Naive B cell (primary cell): ENCODE measurements around the gene OSBPL8. TPM values are rescaled to one million over a fixed set of nuclear protein-coding genes. Genes with fewer than 3 reads are reported as not detected.
"Not testable (repeated sequence)": the region's sequence is repeated elsewhere in the genome, so short reads cannot be mapped to it uniquely, and the experiment has no call there.

Experiments used
- ATAC-seq, 2 donors: fragments of 150-1000 bp; cut with Tn5 transposase; 2 replicates each; pipeline ENCODE4 v1.10.0; 2021; ENCODE audit warnings: low read depth in 2 of 2, mild to moderate bottlenecking in 2 of 2, moderate library complexity in 2 of 2
- DNase-seq: peaks from one replicate; pipeline ENCODE4 v3.0.0; 2022
- H3K27ac Mint-ChIP-seq, 6 donors: one replicate each; pipeline ENCODE4 v1.8.0; 2020 to 2022; ENCODE audit warnings: mild to moderate bottlenecking in 6 of 6, mixed read lengths in 6 of 6, moderate library complexity in 5 of 6, inconsistent platforms in 2 of 6
- H3K27me3 Mint-ChIP-seq, 3 donors: one replicate each; pipeline ENCODE4 v1.8.0; 2021 to 2022; ENCODE audit warnings: mixed read lengths in 3 of 3, mild to moderate bottlenecking in 1 of 3
- H3K36me3 Mint-ChIP-seq, 2 donors: one replicate each; pipeline ENCODE4 v1.8.0; 2020 to 2022; ENCODE audit warnings: mixed read lengths in 2 of 2, inconsistent platforms in 1 of 2, mild to moderate bottlenecking in 1 of 2
- H3K4me1 Mint-ChIP-seq, 3 donors: one replicate each; pipeline ENCODE4 v1.8.0; 2020 to 2022; ENCODE audit warnings: mixed read lengths in 3 of 3, inconsistent platforms in 1 of 3, mild to moderate bottlenecking in 1 of 3, moderate library complexity in 1 of 3
- H3K4me3 Mint-ChIP-seq, 8 donors: one replicate each; pipeline ENCODE4 v1.8.0; 2020 to 2022; ENCODE audit warnings: mild to moderate bottlenecking in 8 of 8, mixed read lengths in 8 of 8, moderate library complexity in 8 of 8, inconsistent platforms in 2 of 8
- H3K9me3 Mint-ChIP-seq, 7 donors: one replicate each; pipeline ENCODE4 v1.8.0; 2020 to 2022; ENCODE audit warnings: mixed read lengths in 7 of 7, mild to moderate bottlenecking in 5 of 7, inconsistent platforms in 2 of 7, moderate library complexity in 1 of 7
- polyA plus RNA-seq, 6 donors: library from polyadenylated mRNA; unstranded; fragments of 300-500 nt; fragmentation: Illumina TruSeq; gene quantifications; one replicate each; pipeline ENCODE4 v1.2.3, GENCODE V29; 2021; ENCODE audit warnings: low read depth in 6 of 6

OSBPL8 gene
- polyA plus RNA-seq, 6 donors from 2014 or later, result 90.1 to 140 (median 118) TPM

DNA sequence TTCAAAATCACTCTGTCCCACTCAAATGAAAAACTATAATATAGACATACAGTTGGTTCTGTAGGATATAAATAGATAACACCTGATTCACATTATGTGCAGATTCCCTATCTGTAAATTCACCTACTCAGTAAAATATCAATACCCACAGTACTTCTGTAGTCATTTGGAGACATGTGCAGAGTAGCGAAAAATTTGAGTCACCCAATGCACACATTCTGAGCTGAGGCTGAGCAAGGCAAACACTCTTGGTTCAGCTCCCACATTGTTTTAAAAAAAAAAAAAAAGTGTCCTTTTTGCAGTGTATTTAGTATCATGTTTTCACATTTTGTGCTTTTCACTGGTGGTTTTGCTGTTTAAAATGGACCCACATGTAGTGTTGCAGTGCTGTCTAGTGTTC lies 184.1 kb downstream of the OSBPL8 start:
- ATAC-seq (no peak), DNase-seq (no peak)
- Mint-ChIP-seq H3K27ac (no peak overlapping the region), H3K36me3 (peaks cover 17 to 40% of the 10 kb centered on the region in 2 donors), H3K4me3 (no peak overlapping the region), H3K9me3 (peaks cover 0 to 5% (median 0%) of the 10 kb centered on the region in 7 donors), H3K4me1 (no peaks in the 10 kb centered on the region), H3K27me3 (no peaks in the 10 kb centered on the region)

DNA sequence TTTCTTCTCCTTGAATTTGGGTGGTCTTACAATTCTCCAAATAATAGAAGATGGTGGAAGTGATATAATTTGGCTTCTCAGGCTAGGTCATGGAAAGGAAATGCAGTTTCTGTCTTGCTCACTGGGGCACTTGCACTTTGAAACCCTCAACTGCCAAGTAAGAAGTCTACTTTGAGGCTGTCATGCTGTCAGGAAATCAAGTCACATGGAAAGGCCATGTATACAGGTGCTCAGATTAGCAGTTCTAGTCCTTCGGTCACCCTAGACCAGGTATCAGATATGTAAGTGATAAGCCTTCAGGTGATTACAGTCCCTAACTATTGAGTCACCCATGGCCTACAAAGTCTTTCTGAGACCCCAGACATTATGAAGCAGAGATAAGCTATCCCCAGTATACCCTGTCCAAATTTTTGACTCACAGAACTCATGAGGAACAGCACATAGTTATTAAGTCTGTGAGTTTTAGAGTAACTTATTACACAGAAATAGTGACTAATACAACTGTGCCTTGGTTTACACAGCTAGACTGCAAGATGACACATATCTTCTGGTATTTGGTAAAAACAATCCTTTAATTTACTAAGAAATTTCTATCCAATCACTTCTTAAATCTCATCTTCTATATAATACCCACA lies 185.1 kb downstream of the OSBPL8 start:
- no peak for DNase-seq
- Mint-ChIP-seq H3K36me3 (peaks cover 17 to 49% of the 10 kb centered on the region in 2 donors), H3K4me1 (no peaks in the 10 kb centered on the region), H3K9me3 (peaks cover 0 to 5% (median 0%) of the 10 kb centered on the region in 7 donors), H3K27ac (no peak overlapping the region), H3K4me3 (no peak overlapping the region), H3K27me3 (no peaks in the 10 kb centered on the region)
- no peak for ATAC-seq

DNA sequence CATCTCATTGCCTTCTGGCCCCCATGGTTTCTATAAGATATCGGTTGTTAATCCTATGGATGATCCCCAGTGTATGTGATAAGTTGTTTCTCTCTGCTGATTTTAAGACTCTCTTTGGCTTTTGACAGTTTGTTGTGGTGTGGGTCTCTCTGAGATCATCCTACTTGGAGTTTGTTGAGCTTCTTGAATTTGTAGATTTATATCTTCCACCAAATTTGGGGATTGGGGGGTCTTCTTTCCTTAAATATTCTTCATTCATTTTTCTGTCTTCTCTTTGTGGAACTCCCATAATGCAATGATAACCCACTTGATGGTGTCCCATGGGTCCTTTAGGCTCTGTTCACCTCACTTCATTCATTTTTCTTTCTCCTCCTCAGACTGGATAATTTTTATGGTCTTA lies 191.3 kb downstream of the OSBPL8 start:
- Mint-ChIP-seq H3K36me3 (peaks cover 52 to 71% of the 10 kb centered on the region in 2 donors), H3K4me3 (no peak overlapping the region), H3K27me3 (no peaks in the 10 kb centered on the region), H3K9me3 (peaks cover 0 to 24% (median 11%) of the 10 kb centered on the region in 7 donors), H3K4me1 (peaks cover 0 to 4% (median 0%) of the 10 kb centered on the region in 3 donors), H3K27ac (peak overlapping the region in 2 of 6 donors; percentile 22 to 37)
- ATAC-seq (no peak), DNase-seq (no peak)

DNA sequence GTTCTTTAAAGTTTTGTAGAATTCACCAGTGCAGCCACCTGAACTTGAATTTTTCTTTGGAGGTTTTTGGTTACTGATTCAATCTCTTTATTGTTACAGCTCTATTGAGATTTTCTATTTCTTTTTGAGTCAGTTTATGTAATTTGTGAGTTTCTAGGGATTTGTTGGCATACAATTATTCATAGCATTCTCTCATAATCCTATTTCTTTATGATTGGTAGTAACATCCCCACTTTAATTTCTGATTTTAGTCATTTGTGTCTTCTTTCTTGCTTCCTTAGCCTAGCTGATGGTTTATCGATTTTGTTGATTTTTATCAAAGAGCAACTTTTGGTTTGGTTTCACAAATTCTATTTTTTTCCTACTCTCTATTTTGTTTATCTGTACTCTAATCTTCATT lies 193.4 kb downstream of the OSBPL8 start:
- Mint-ChIP-seq H3K27me3 (no peaks in the 10 kb centered on the region), H3K36me3 (peaks cover 57 to 71% of the 10 kb centered on the region in 2 donors), H3K4me1 (peaks cover 0 to 8% (median 0%) of the 10 kb centered on the region in 3 donors), H3K9me3 (peaks cover 0 to 24% (median 11%) of the 10 kb centered on the region in 7 donors), H3K27ac (no peak overlapping the region), H3K4me3 (no peak overlapping the region)
- no peak for ATAC-seq
- DNase-seq, result no peak

DNA sequence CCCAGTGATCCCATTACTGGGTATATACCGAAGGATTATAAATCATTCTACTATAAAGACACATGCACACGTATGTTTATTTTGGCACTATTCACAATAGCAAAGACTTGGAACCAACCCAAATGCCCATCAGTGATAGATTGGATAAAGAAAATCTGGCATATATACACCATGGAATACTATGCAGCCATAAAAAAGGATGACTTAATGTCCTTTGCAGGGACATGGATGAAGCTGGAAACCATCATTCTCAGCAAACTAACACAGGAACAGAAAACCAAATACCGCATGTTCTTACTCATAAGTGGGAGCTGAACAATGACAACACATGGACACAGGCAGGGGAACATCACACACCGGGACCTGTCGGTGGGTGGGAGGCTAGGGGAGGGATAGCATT lies 195.4 kb downstream of the OSBPL8 start:
- Mint-ChIP-seq H3K36me3 (peaks cover 60 to 65% of the 10 kb centered on the region in 2 donors), H3K9me3 (peaks cover 0 to 24% (median 11%) of the 10 kb centered on the region in 7 donors)
- H3K4me3 Mint-ChIP-seq, H3K27me3 Mint-ChIP-seq, H3K27ac Mint-ChIP-seq, ATAC-seq, H3K4me1 Mint-ChIP-seq, DNase-seq: not testable (repeated sequence)

DNA sequence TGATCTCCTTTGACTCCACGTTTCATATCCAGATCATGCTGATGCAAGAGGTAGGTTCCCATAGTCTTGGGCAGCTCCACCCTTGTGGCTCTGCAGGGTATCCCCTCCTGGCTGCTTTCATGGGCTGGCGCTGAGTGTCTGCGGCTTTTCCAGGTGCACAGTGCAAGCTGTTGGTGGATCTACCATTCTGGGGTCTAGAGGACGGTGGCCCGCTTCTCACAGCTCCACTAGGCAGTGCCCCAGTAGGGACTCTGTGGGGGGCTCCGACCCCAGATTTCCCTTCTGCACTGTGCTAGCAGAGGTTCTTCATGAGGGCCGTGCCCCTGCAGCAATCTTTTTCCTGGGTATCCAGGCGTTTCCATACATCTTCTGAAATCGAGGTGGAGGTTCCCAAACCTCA lies 199.3 kb downstream of the OSBPL8 start:
- no peak for ATAC-seq
- Mint-ChIP-seq H3K27me3 (no peaks in the 10 kb centered on the region), H3K9me3 (peaks cover 0 to 12% (median 5%) of the 10 kb centered on the region in 7 donors), H3K36me3 (peaks cover 40 to 53% of the 10 kb centered on the region in 2 donors), H3K4me3 (peak overlapping the region in 1 of 8 donors; percentile 59), H3K27ac (no peak overlapping the region), H3K4me1 (peaks cover 0 to 8% (median 0%) of the 10 kb centered on the region in 3 donors)
- DNase-seq, result no peak

DNA sequence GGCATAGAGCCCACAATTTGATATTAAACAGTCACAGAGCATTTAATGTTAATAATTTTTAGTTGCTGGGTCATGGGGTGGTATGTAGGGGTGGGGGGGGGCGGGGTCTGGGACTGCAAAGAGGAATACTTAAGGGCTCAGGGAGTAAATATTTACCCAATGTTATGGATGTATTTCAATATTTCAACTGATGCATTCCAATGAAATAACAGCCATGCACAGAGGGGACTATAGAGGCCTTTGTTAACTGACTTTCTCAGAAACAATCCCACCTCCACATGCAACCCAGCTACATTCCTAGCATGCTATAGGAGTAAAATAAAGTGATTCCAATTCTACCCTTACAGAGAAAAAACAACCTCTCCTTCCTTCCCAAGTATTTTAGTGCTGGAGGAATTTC lies 203.5 kb downstream of the OSBPL8 start:
- Mint-ChIP-seq H3K4me1 (no peaks in the 10 kb centered on the region), H3K27ac (no peak overlapping the region), H3K27me3 (no peaks in the 10 kb centered on the region), H3K9me3 (no peaks in the 10 kb centered on the region), H3K4me3 (no peak overlapping the region), H3K36me3 (peaks cover 20 to 32% of the 10 kb centered on the region in 2 donors)
- ATAC-seq (no peak), DNase-seq (no peak)

DNA sequence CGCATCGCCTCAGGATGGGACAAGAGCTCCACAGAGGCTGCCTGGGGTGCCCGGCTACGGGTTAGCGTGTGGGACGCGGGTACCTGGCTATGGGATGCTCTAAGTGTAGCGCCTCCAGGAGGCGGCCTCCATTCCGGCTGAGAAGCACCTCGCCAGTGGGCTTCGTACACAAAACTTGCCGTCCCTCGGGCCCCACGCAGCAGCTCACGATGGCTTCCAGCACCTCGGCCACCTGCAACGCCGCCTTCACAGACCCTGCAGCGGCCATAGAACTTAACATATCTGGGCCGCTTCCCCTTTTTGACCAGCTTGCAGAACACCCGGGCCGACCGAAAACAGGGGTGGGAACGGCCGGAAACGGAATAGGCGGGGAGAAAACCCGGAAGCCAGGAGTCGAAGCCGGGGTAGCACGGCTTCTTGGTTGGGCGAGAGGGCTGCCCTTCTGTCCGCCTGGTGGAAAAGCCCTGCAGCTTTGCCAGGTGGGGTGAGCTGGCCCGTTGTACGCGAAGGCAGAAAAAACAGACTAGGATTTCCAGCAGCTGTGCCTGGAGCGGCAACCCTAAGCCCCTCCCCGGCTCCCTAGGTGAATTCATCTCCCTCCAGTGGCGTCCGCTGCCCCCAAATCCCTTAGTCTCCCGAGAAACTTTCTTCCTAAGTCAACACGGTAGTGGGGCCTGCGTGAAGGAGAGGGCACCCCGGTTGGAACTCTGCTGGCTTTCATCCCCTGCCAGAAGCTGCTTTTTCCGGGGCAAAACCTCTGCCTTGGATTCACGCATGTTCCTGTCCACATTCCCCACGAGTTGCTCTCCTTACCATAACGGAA lies 211.3 kb downstream of the OSBPL8 start, which contains the start of gene BBS10:
Gene BBS10, minus strand, starts transcription at position 337 of the 823 bp plus-strand sequence. Its CDS starts 57 bp downstream, at position 280.
- Mint-ChIP-seq H3K36me3 (no peaks in the 10 kb centered on the region), H3K9me3 (no peaks in the 10 kb centered on the region), H3K27ac (peak within 1 kb of the TSS; percentile 39 to 95 (median 91)), H3K27me3 (no peaks in the 10 kb centered on the region), H3K4me1 (peaks cover 9 to 37% (median 34%) of the 10 kb centered on the region in 3 donors), H3K4me3 (peak within 1 kb of the TSS; percentile 84 to 98 (median 96))
- peak; percentile 97 for ATAC-seq
- peak; percentile 92 for DNase-seq

DNA sequence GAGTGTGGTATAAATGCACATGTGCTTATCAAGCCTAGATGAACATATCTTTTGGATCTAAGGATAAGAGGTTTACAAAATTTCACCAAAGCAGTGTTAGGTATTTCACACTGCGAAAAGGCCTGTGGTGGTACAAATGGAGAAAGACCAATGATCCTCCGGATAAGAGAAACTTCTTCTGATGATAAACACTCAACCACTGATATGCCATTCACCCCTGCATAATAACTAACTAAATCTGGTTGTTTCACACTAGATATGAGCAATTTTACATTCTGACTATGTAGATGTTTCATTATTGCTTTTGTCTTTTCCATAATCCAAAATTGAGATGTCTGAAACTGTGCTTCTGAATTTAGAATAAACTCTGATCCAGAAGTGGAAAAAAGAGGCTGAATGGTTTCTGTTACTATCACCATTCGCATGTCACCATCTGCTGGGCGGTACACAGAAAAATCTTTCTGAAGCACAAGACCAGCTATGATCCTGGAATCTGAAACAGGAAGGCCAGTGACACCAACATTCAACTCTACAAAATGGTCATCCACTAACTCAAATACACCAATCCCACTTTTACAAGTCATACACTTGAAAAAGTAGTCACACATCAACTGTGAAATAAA lies 212.7 kb downstream of the OSBPL8 start:
- no peaks in the 10 kb centered on the region for H3K9me3 Mint-ChIP-seq
- no peak overlapping the region for H3K27ac Mint-ChIP-seq
- H3K27me3 Mint-ChIP-seq, result no peaks in the 10 kb centered on the region
- DNase-seq (no peak), ATAC-seq (no peak)
- H3K36me3 Mint-ChIP-seq, result no peaks in the 10 kb centered on the region
- peaks cover 9 to 37% (median 36%) of the 10 kb centered on the region in 3 donors for H3K4me1 Mint-ChIP-seq
- H3K4me3 Mint-ChIP-seq, result peak overlapping the region; percentile 61 to 98 (median 92)

DNA sequence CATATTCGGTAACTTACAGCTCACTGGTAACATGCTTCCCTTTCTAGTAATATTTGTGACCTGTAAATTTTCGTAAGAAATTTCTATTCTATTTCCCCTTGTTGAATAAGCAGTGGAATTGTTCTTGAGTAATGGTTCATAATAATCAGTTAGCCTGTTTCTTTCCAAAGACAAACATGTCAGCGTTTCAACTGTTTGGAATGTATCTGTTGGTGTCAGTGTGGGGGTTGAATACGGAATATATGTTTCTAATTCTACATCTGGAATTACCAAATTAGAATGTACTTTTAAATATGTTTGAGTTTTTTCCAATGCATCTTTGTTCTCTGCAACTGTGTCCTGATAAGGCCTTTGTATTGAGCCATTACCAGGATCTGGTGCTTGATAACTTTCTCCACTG lies 213.3 kb downstream of the OSBPL8 start:
- Mint-ChIP-seq H3K9me3 (no peaks in the 10 kb centered on the region), H3K27ac (no peak overlapping the region), H3K27me3 (no peaks in the 10 kb centered on the region), H3K36me3 (no peaks in the 10 kb centered on the region), H3K4me3 (peak overlapping the region in 1 of 8 donors; percentile 95), H3K4me1 (peaks cover 9 to 37% (median 36%) of the 10 kb centered on the region in 3 donors)
- DNase-seq (no peak), ATAC-seq (no peak)

DNA sequence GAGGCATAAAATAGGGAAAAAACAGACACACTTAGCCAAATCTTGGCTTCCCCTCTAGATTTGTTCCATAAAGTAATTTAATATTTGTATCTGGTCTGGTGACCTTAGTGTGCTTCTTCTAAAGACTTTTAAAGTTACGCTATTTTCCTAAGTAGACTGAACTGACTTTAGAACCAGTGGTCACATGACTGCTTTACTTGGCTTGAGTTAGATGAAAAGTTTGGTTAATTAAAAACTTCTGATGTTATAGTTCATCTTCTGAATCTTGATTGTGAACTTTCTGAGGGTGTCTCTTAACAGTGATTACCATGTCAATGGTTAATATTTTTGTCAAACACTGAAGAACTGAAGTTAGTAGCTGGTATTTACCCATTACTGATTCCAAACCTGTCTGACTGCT lies 214.0 kb downstream of the OSBPL8 start:
- H3K9me3 Mint-ChIP-seq, result no peaks in the 10 kb centered on the region
- peaks cover 9 to 37% (median 36%) of the 10 kb centered on the region in 3 donors for H3K4me1 Mint-ChIP-seq
- no peaks in the 10 kb centered on the region for H3K36me3 Mint-ChIP-seq
- peak overlapping the region in 1 of 8 donors; percentile 95 for H3K4me3 Mint-ChIP-seq
- no peak overlapping the region for H3K27ac Mint-ChIP-seq
- DNase-seq, result no peak
- ATAC-seq, result no peak
- no peaks in the 10 kb centered on the region for H3K27me3 Mint-ChIP-seq

DNA sequence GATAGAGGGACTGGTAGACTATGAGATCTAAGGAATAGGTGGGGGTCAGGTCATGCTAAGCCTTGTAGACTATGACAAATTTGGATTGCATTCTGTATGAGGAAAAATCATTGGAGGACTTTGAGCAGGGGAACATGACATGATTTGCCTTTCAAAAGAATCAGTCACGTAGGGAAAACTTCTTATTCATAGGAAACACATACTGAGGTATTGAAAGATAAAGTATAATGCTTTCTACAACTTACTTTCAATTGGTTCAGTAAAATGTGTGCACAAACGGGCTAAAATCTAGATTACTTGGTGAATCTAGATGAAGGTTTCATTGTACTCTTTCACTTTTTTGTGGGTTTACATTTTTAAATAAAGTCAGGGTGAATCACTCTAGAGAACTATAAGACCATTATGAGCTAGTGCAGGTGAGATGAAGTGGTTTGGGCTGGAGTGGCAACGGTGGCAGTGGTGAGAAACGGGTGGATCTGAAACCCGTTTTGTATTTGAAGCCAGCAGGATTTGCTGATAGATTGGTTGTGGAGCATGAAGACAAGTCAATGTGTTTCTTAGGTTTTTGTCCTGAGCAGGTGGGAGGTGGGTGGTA lies 218.0 kb downstream of the OSBPL8 start:
- peaks cover 0 to 6% (median 0%) of the 10 kb centered on the region in 3 donors for H3K27me3 Mint-ChIP-seq
- H3K9me3 Mint-ChIP-seq, result no peaks in the 10 kb centered on the region
- H3K4me3 Mint-ChIP-seq, result no peak overlapping the region
- ATAC-seq, result no peak
- no peak for DNase-seq
- peak overlapping the region in 1 of 6 donors; percentile 36 for H3K27ac Mint-ChIP-seq
- peaks cover 0 to 15% (median 6%) of the 10 kb centered on the region in 3 donors for H3K4me1 Mint-ChIP-seq
- no peaks in the 10 kb centered on the region for H3K36me3 Mint-ChIP-seq
